Testis (tissue), 3 donors: ENCODE results near the gene ZNF263. TPM values are rescaled to one million over a fixed set of nuclear protein-coding genes. Genes with fewer than 3 reads are reported as not detected.

Experiments
- DNase-seq: peaks from one replicate; pipeline ENCODE4 v3.0.0-alpha.2; 2019
- H3K27ac ChIP-seq, 2 donors: fragments of 200-600 bp; sonication (generic); one replicate each; pipeline ENCODE4 v1.5.1; 2019
- H3K27me3 ChIP-seq: fragments of 200-600 bp; sonication (generic); one replicate; pipeline ENCODE4 v1.5.1; 2019
- H3K36me3 ChIP-seq: fragments of 200-600 bp; sonication (generic); one replicate; pipeline ENCODE4 v1.5.1; 2017; ENCODE audit warnings: low read depth; ENCODE audit errors: missing control alignments
- H3K4me1 ChIP-seq: fragments of 200-600 bp; sonication (generic); one replicate; pipeline ENCODE4 v1.5.1; 2019
- H3K4me3 ChIP-seq, 2 donors: fragments of 200-600 bp; sonication (generic); one replicate each; pipeline ENCODE4 v1.5.1; 2017 to 2019
- H3K9me3 ChIP-seq: fragments of 200-600 bp; sonication (generic); one replicate; pipeline ENCODE4 v1.5.1; 2017
- POLR2A ChIP-seq: fragments of 450-650 bp; IDR thresholded peaks from one replicate; pipeline ENCODE4 v1.6.1; 2017; ENCODE audit warnings: antibody characterized with exemption, mild to moderate bottlenecking, moderate library complexity
- whole genome bisulfite sequencing, 2 donors: methylation state at CpG; one replicate each; pipeline ENCODE4 v1.1.5; 2018; 5-methylcytosine and 5-hydroxymethylcytosine counted together
- intact Hi-C: fragments of 100-400 bp; cut with DNase I; formaldehyde crosslinking; loops from one replicate; pipeline ENCODE4 v1.15.1; 2023; ENCODE audit warnings: low total_unique reads
- polyA plus RNA-seq: library from polyadenylated mRNA; stranded (reverse); fragments of 350-450 nt; fragmentation: Illumina TruSeq; extraction: RNeasy Lipid Tissue Mini Kit (QIAGEN cat#74804); gene quantifications from one replicate; pipeline ENCODE4 v1.2.3, GENCODE V29; 2014; ENCODE audit warnings: low read depth, low replicate concordance; ENCODE audit not compliant: insufficient read depth
- total RNA-seq, 2 donors: library from RNA; depleted of rRNA; stranded (reverse); fragments of >200 nt; gene quantifications; one replicate each; pipeline ENCODE4 v1.2.3, GENCODE V29; 2016
- TF ChIP-seq, protein P1 (sequence below), 3 experiments: fragments of 450-650 bp in 2 of 3; fragments of 200-600 bp in 1 of 3; sonication (generic) in 1 of 3; IDR thresholded peaks; one replicate each; pipeline ENCODE4 v1.5.1; 2016 to 2019; ENCODE audit warnings: antibody characterized with exemption in 3 of 3, mild to moderate bottlenecking in 2 of 3, moderate library complexity in 1 of 3

ZNF263 gene
- total and polyA plus RNA-seq, 3 donors from 2014 or later: 44.7 to 58.3 (median 47.3) TPM

GRCh38 chr16:3311496-3311895 is 28.2 kb downstream of the ZNF263 start:
- DNase-seq: no peak
- H3K27me3 ChIP-seq: no peaks in the 10 kb centered on the region
- peaks cover 3% of the 10 kb centered on the region for H3K4me1 ChIP-seq
- no peak overlapping the region for H3K4me3 ChIP-seq
- intact Hi-C loops: loop anchor here (10.0 kb wide), 1 partner anchor 73 kb away; no protein-coding TSS in a partner anchor
- H3K27ac ChIP-seq: no peak overlapping the region
- TF ChIP-seq, protein P1, sequence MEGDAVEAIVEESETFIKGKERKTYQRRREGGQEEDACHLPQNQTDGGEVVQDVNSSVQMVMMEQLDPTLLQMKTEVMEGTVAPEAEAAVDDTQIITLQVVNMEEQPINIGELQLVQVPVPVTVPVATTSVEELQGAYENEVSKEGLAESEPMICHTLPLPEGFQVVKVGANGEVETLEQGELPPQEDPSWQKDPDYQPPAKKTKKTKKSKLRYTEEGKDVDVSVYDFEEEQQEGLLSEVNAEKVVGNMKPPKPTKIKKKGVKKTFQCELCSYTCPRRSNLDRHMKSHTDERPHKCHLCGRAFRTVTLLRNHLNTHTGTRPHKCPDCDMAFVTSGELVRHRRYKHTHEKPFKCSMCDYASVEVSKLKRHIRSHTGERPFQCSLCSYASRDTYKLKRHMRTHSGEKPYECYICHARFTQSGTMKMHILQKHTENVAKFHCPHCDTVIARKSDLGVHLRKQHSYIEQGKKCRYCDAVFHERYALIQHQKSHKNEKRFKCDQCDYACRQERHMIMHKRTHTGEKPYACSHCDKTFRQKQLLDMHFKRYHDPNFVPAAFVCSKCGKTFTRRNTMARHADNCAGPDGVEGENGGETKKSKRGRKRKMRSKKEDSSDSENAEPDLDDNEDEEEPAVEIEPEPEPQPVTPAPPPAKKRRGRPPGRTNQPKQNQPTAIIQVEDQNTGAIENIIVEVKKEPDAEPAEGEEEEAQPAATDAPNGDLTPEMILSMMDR (IDR thresholded peaks at IDR 0.05): no peak
- no peak for TF ChIP-seq POLR2A
- H3K36me3 ChIP-seq: no peaks in the 10 kb centered on the region
- H3K9me3 ChIP-seq: no peaks in the 10 kb centered on the region
- 92 to 93% methylated on average over 4 of the region's 4 CpGs for WGBS, 2 donors

DNA sequence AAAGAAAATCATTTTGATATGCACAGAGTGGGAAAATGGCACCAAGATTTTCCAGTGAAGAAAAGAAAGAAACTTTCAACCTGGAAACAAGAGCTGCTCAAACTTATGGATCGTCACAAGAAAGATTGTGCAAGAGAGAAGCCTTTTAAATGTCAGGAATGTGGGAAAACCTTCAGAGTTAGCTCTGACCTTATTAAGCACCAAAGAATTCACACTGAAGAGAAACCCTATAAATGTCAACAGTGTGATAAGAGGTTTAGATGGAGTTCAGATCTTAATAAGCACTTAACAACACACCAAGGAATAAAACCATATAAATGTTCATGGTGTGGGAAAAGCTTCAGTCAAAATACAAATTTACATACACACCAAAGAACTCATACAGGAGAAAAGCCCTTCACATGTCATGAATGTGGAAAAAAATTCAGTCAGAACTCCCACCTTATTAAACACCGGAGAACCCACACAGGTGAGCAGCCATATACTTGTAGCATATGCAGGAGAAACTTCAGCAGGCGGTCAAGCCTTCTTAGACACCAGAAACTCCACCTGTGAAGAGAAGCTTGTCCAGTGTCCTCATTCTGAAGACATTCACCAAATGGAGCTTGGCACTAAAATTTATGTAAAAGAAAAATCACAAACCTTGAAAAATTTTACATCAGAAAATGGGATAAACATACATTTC is 34.2 kb downstream of the ZNF263 start:
- Histone ChIP-seq H3K4me1 (no peaks in the 10 kb centered on the region), H3K36me3 (no peaks in the 10 kb centered on the region), H3K27me3 (no peaks in the 10 kb centered on the region), H3K4me3 (no peak overlapping the region), H3K27ac (no peak overlapping the region), H3K9me3 (no peaks in the 10 kb centered on the region)
- WGBS, 2 donors: 99% methylated on average over 3 of the region's 3 CpGs
- intact Hi-C loops: loop anchor here (10.0 kb wide), 1 partner anchor 67 kb away; no protein-coding TSS in a partner anchor
- DNase-seq: no peak
- no peak for TF ChIP-seq POLR2A

DNA sequence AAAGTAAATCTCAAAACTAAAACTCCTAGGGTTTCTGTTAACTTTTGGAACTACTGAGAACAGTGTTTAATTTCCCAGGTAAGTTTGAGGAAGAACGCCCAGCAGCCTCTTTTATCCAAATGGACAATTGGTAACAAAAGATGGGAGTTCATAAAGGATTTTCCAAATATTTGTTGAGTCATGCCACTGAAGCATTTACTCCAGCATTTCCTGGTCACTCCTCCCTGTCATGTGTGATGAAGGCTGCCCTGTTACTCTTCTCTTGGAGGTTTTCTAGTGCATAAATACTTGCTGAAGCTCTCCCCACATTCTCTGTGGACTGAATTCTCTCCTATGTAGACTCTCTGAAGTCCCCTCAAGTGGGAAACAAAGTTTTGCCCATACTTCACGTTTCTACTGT is 38.5 kb downstream of the ZNF263 start:
- H3K9me3 ChIP-seq: no peaks in the 10 kb centered on the region
- no peaks in the 10 kb centered on the region for H3K36me3 ChIP-seq
- WGBS, 2 donors: 76 to 86% methylated on average over 2 of the region's 2 CpGs

DNA sequence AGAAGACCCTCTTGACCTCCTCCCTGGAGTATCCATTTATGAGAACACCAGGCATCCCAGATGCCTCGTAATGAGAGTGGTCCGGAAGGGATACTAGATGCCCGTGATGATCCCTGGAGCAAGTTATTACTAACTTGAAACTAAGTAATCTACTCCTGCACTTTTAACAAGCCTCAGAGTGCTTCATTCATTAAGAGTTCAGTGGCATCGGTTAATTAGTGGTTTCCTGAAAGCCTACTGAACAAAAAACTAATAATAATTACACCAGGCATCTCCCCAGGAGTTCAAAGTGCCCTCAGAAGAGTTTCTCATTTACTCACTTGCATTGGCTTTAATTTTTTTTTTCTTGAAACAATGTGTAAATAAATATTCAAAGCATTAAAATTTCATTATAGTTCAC is 44.2 kb downstream of the ZNF263 start:
- Histone ChIP-seq H3K27me3 (no peaks in the 10 kb centered on the region), H3K36me3 (no peaks in the 10 kb centered on the region), H3K4me1 (no peaks in the 10 kb centered on the region), H3K27ac (no peak overlapping the region), H3K4me3 (no peak overlapping the region), H3K9me3 (no peaks in the 10 kb centered on the region)
- DNase-seq: no peak
- 71 to 87% methylated on average over 4 of the region's 4 CpGs for WGBS, 2 donors
- intact Hi-C loops: no loop called here
- TF ChIP-seq, protein P1 (IDR thresholded peaks at IDR 0.05): no peak
- TF ChIP-seq POLR2A: no peak

More for the DNA sequence above, 38.5 kb downstream of the ZNF263 start:
- no peaks in the 10 kb centered on the region for H3K27me3 ChIP-seq
- H3K4me3 ChIP-seq: no peak overlapping the region
- TF ChIP-seq POLR2A: no peak
- TF ChIP-seq, protein P1 (IDR thresholded peaks at IDR 0.05): no peak
- DNase-seq: no peak
- H3K27ac ChIP-seq: no peak overlapping the region
- intact Hi-C loops: no loop called here
- H3K4me1 ChIP-seq: no peaks in the 10 kb centered on the region

DNA sequence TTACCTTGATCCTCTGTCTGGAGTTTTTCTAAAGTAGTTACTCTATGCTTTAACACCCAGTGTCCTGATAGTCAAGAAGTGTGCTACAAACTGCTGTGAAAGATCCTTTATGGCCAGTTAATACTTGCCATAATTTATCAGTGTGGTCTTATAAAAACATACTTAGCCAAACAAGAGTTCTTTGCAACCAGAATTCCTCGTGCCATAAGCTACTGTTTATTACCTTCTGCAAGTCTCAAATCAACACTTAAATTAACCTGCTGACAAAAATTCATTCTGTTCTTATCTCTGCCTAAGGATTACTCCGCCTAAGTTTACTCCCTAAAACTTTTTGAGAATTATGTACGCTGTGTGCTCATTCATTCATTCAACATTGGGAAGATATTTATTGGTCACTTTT is 44.8 kb downstream of the ZNF263 start:
- Histone ChIP-seq H3K4me3 (no peak overlapping the region), H3K4me1 (no peaks in the 10 kb centered on the region), H3K27ac (no peak overlapping the region), H3K36me3 (no peaks in the 10 kb centered on the region), H3K9me3 (no peaks in the 10 kb centered on the region), H3K27me3 (no peaks in the 10 kb centered on the region)
- no peak for DNase-seq
- 34 to 45% methylated on average over 3 of the region's 3 CpGs for WGBS, 2 donors
- TF ChIP-seq POLR2A: no peak
- TF ChIP-seq, protein P1 (IDR thresholded peaks at IDR 0.05): no peak
- intact Hi-C loops: no loop called here
